PC-3 (cell line): ENCODE results near the gene APOC1. TPM values are rescaled to one million over a fixed set of nuclear protein-coding genes. Genes with fewer than 3 reads are reported as not detected.

ENCODE experiments used
- ATAC-seq: fragments of 200-7000 bp; cut with Tn5 transposase; 2 replicates; pipeline ENCODE4 v1.9.1; 2020; ENCODE audit warnings: mild to moderate bottlenecking, moderate library complexity
- BruUV-seq: library from RNA; stranded (reverse); fragments of 400-500 nt; replicated peaks from 2 replicates; lab custom pipeline; 2021; lab: Mats Ljungman, UMichigan
- CTCF ChIA-PET: fragments of 300-600 bp; sonication (Branson Sonifier 250); formaldehyde crosslinking; loops from one replicate; lab custom pipeline; 2022; ENCODE audit warnings: antibody characterized with exemption; lab: Charles Lee
- POLR2A ChIA-PET: fragments of 300-600 bp; sonication (Branson Sonifier 250); formaldehyde crosslinking; loops from one replicate; lab custom pipeline; 2022; ENCODE audit warnings: antibody characterized with exemption; ENCODE audit not compliant: unreplicated experiment; lab: Charles Lee
- DNase-seq: peaks from one replicate; pipeline ENCODE4 v3.0.0-alpha.2; 2015
- H2AFZ ChIP-seq: fragments of 300-600 bp; sonication (generic); 2 replicates; pipeline ENCODE4 v1.6.0; 2016; ENCODE audit warnings: antibody characterized with exemption, low read length
- H3F3A ChIP-seq: fragments of 300-600 bp; sonication (generic); one replicate; pipeline ENCODE4 v1.6.0; 2017; ENCODE audit warnings: antibody characterized with exemption, low read length, control low read depth, mild to moderate bottlenecking; ENCODE audit not compliant: unreplicated experiment
- H3K27ac ChIP-seq: fragments of 300-600 bp; sonication (generic); 2 replicates; pipeline ENCODE4 v1.5.1; 2016; ENCODE audit warnings: mild to moderate bottlenecking, low read length
- H3K27me3 ChIP-seq: fragments of 300-600 bp; sonication (generic); 2 replicates; pipeline ENCODE4 v1.6.1; 2016; ENCODE audit warnings: low read length, mixed read lengths
- H3K36me3 ChIP-seq: fragments of 300-600 bp; sonication (generic); 2 replicates; pipeline ENCODE4 v1.6.1; 2016; ENCODE audit warnings: low read depth, mixed run types, low read length, mixed read lengths
- H3K4me1 ChIP-seq: fragments of 300-600 bp; sonication (generic); 2 replicates; pipeline ENCODE4 v1.5.1; 2016; ENCODE audit warnings: low read length; ENCODE audit not compliant: insufficient read depth
- H3K4me2 ChIP-seq: fragments of 300-600 bp; sonication (generic); 2 replicates; pipeline ENCODE4 v1.6.0; 2016; ENCODE audit warnings: low read length
- H3K4me3 ChIP-seq: fragments of 300-600 bp; sonication (generic); 2 replicates; pipeline ENCODE4 v1.5.1; 2016; ENCODE audit warnings: mild to moderate bottlenecking, low read length, mixed read lengths
- H3K79me2 ChIP-seq: fragments of 300-600 bp; sonication (generic); 2 replicates; pipeline ENCODE4 v1.6.1; 2017; ENCODE audit warnings: low read length, mixed read lengths
- H3K9ac ChIP-seq: fragments of 300-600 bp; sonication (generic); 2 replicates; pipeline ENCODE4 v1.6.0; 2016; ENCODE audit warnings: mild to moderate bottlenecking, low read length
- H3K9me2 ChIP-seq: fragments of 300-600 bp; sonication (generic); replicated peaks from 2 replicates; pipeline ENCODE4 v1.6.1; 2016; ENCODE audit warnings: mixed run types, low read length, mixed read lengths
- H3K9me3 ChIP-seq: fragments of 300-600 bp; sonication (generic); 2 replicates; pipeline ENCODE4 v1.6.1; 2016; ENCODE audit warnings: low read length, mixed read lengths
- H4K20me1 ChIP-seq: fragments of 300-600 bp; sonication (generic); 2 replicates; pipeline ENCODE4 v1.6.1; 2016; ENCODE audit warnings: low read length, mixed read lengths
- CTCF ChIP-seq: fragments of 300-600 bp; sonication (generic); conservative IDR thresholded peaks from 2 replicates; pipeline ENCODE4 v1.5.1; 2017; ENCODE audit warnings: antibody characterized with exemption, low read depth, mild to moderate bottlenecking, low read length
- EZH2 ChIP-seq: fragments of 300-600 bp; sonication (generic); IDR thresholded peaks from one replicate; pipeline ENCODE4 v1.6.1; 2017; ENCODE audit warnings: antibody characterized with exemption, mild to moderate bottlenecking, low read length; ENCODE audit not compliant: unreplicated experiment
- EZH2phosphoT487 ChIP-seq: fragments of 300-600 bp; sonication (generic); IDR thresholded peaks from 2 replicates; pipeline ENCODE4 v1.6.1; 2018; ENCODE audit warnings: mild to moderate bottlenecking, antibody characterized with exemption, low read length, borderline replicate concordance
- intact Hi-C: fragments of 100-400 bp; cut with micrococcal nuclease; formaldehyde crosslinking; loops from 2 replicates; pipeline ENCODE4 v1.9.0; 2023
- total RNA-seq: library from RNA; depleted of rRNA; stranded (reverse); fragments of >200 nt; gene quantifications from 2 replicates; pipeline ENCODE4 v1.2.3, GENCODE V29; 2014

The APOC1 gene
- total RNA-seq, 1 experiment from 2014 or later, result 3.3 TPM

- no peak for DNase-seq
- Histone ChIP-seq H3K27ac (no peak overlapping the region), H2AFZ (no peak overlapping the region), H3K4me1 (no peaks in the 10 kb centered on the region), H3K9me3 (no peaks in the 10 kb centered on the region), H4K20me1 (no peaks in the 10 kb centered on the region), H3K36me3 (no peaks in the 10 kb centered on the region; the same call in 1 of the 2 replicates), H3K9ac (no peak overlapping the region), H3F3A (no peaks in the 10 kb centered on the region), H3K9me2 (no peaks in the 10 kb centered on the region), H3K4me2 (no peak overlapping the region), H3K4me3 (no peak overlapping the region), H3K27me3 (no peaks in the 10 kb centered on the region), H3K79me2 (no peaks in the 10 kb centered on the region)
- CTCF ChIA-PET, result no interaction called here
- ATAC-seq, result no peak
- POLR2A ChIA-PET, result no interaction called here
- intact Hi-C loops, result no loop called here
- TF ChIP-seq EZH2, result no peak
- TF ChIP-seq EZH2phosphoT487, result no peak
- TF ChIP-seq CTCF, result no peak
- TSS peak; percentile 51 for BruUV-seq
Measured at GRCh38 chr19:44903216-44903601, 11.2 kb upstream of the APOC1 start.

- Histone ChIP-seq H3K9ac (no peak overlapping the region), H2AFZ (no peak overlapping the region), H3K4me1 (no peaks in the 10 kb centered on the region), H3K4me3 (no peak overlapping the region), H3K36me3 (no peaks in the 10 kb centered on the region; the same call in 1 of the 2 replicates), H3K9me3 (no peaks in the 10 kb centered on the region), H3F3A (no peaks in the 10 kb centered on the region), H4K20me1 (no peaks in the 10 kb centered on the region), H3K9me2 (no peaks in the 10 kb centered on the region), H3K27me3 (no peaks in the 10 kb centered on the region), H3K79me2 (no peaks in the 10 kb centered on the region), H3K4me2 (no peak overlapping the region), H3K27ac (no peak overlapping the region)
- BruUV-seq, result no TSS peak
- intact Hi-C loops, result no loop called here
- ATAC-seq, result peak; percentile 57
- TF ChIP-seq EZH2, result no peak
- peak; percentile 86 for TF ChIP-seq CTCF
- ChIA-PET POLR2A (no interaction called here), CTCF (interaction anchor here (0.6 kb wide), 1 partner anchor 135 kb away, joined by 4 read pairs; the partner anchor contains the start of gene CLASRP)
- peak; percentile 50 for DNase-seq
Measured at GRCh38 chr19:44903602-44904425, 10.6 kb upstream of the APOC1 start.

GRCh38 chr19:44904426-44904994, 9.9 kb upstream of the APOC1 start:
- intact Hi-C loops, result no loop called here
- H3F3A ChIP-seq, result no peaks in the 10 kb centered on the region
- no peak overlapping the region for H3K4me3 ChIP-seq
- TF ChIP-seq EZH2 (no peak), CTCF (peak; percentile 37; the same call in 1 of the 2 replicates), EZH2phosphoT487 (no peak)
- H3K27ac ChIP-seq, result no peak overlapping the region
- DNase-seq, result no peak
- H3K36me3 ChIP-seq, result no peaks in the 10 kb centered on the region; the same call in 1 of the 2 replicates
- H4K20me1 ChIP-seq, result no peaks in the 10 kb centered on the region
- H3K9me3 ChIP-seq, result no peaks in the 10 kb centered on the region
- H3K4me1 ChIP-seq, result no peaks in the 10 kb centered on the region
- H3K9ac ChIP-seq, result no peak overlapping the region
- no peak overlapping the region for H3K4me2 ChIP-seq
- no TSS peak for BruUV-seq
- ChIA-PET POLR2A (no interaction called here), CTCF (interaction anchor here (0.6 to 0.7 kb wide), 2 partner anchors 134 to 1307 kb away, joined by 4 to 6 read pairs; partner anchors contain the start of gene CLASRP)
- no peaks in the 10 kb centered on the region for H3K9me2 ChIP-seq
- no peak overlapping the region for H2AFZ ChIP-seq
- H3K79me2 ChIP-seq, result no peaks in the 10 kb centered on the region
- no peaks in the 10 kb centered on the region for H3K27me3 ChIP-seq
- ATAC-seq, result no peak
